ENCODE results near the gene LCN2.

LCN2 gene

GRCh38 chr9:128153060-128153946, 4.0 kb downstream of the LCN2 start:
- TF ChIP-seq CTCF (IDR thresholded peaks at IDR 0.05; ENCODE audit: low read depth, low read length, missing control alignments), result no peak
- DNase-seq (ENCODE audit: extremely low read depth, low read depth), result no peak
- no peak overlapping the region for H3K4me3 ChIP-seq (replicated peaks; ENCODE audit: low read depth, low read length)

GRCh38 chr9:128153947-128154695, 4.9 kb downstream of the LCN2 start:
- H3K4me3 ChIP-seq (replicated peaks; ENCODE audit: low read depth, low read length), result no peak overlapping the region
- no peak for TF ChIP-seq CTCF (IDR thresholded peaks at IDR 0.05; ENCODE audit: low read depth, low read length, missing control alignments)
- DNase-seq (ENCODE audit: extremely low read depth, low read depth), result no peak

GRCh38 chr9:128155736-128156500, 6.7 kb downstream of the LCN2 start:
- H3K4me3 ChIP-seq (replicated peaks; ENCODE audit: low read depth, low read length), result no peak overlapping the region
- DNase-seq (ENCODE audit: extremely low read depth, low read depth), result no peak

GRCh38 chr9:128159522-128159783, 10.2 kb downstream of the LCN2 start:
- TF ChIP-seq CTCF (IDR thresholded peaks at IDR 0.05; ENCODE audit: low read depth, low read length, missing control alignments), result no peak
- DNase-seq (ENCODE audit: extremely low read depth, low read depth), result no peak
- peak overlapping the region; percentile 43 for H3K4me3 ChIP-seq (replicated peaks; ENCODE audit: low read depth, low read length)

More at GRCh38 chr9:128155736-128156500, 6.7 kb downstream of the LCN2 start:
- TF ChIP-seq CTCF (IDR thresholded peaks at IDR 0.05; ENCODE audit: low read depth, low read length, missing control alignments), result no peak

- DNase-seq (ENCODE audit: extremely low read depth, low read depth), result peak; percentile 59
- TF ChIP-seq CTCF (IDR thresholded peaks at IDR 0.05; ENCODE audit: low read depth, low read length, missing control alignments), result no peak
- H3K4me3 ChIP-seq (replicated peaks; ENCODE audit: low read depth, low read length), result peak within 1 kb of the TSS; percentile 92
Observed at GRCh38 chr9:128159784-128160602, 10.7 kb downstream of the LCN2 start, which contains the start of gene BBLN. TSS of gene BBLN (plus strand) at chr9:128160265. CDS start at chr9:128160408, 143 bp downstream.

GRCh38 chr9:128160603-128160987, 11.3 kb downstream of the LCN2 start:
- no peak for DNase-seq (ENCODE audit: extremely low read depth, low read depth)
- TF ChIP-seq CTCF (IDR thresholded peaks at IDR 0.05; ENCODE audit: low read depth, low read length, missing control alignments), result no peak
- H3K4me3 ChIP-seq (replicated peaks; ENCODE audit: low read depth, low read length), result peak overlapping the region; percentile 92
